Adipocyte (in vitro differentiated cells): ENCODE results near the gene SLC46A3.

ENCODE experiments used
- DNase-seq: peaks from one replicate; pipeline ENCODE4 v3.0.0-alpha.2; 2015; ENCODE audit warnings: low read depth
- H3K27me3 ChIP-seq: replicated peaks from 2 replicates; pipeline ENCODE4 v1.7.0; 2013; ENCODE audit warnings: mild to moderate bottlenecking, low read length, moderate library complexity; ENCODE audit not compliant: control insufficient read depth, insufficient read depth
- H3K36me3 ChIP-seq: 2 replicates; pipeline ENCODE4 v1.7.0; 2013; ENCODE audit warnings: low read length, mild to moderate bottlenecking, moderate library complexity; ENCODE audit not compliant: control insufficient read depth, insufficient read depth, severe bottlenecking
- H3K4me1 ChIP-seq: 2 replicates; pipeline ENCODE4 v1.7.0; 2013; ENCODE audit warnings: mild to moderate bottlenecking, low read length, moderate library complexity; ENCODE audit not compliant: control insufficient read depth, insufficient read depth
- H3K4me3 ChIP-seq: 2 replicates; pipeline ENCODE4 v1.7.0; 2013; ENCODE audit warnings: mild to moderate bottlenecking, low read length, moderate library complexity
- H3K9ac ChIP-seq: 2 replicates; pipeline ENCODE4 v1.7.0; 2013; ENCODE audit warnings: mild to moderate bottlenecking, low read length, moderate library complexity
- H3K9me3 ChIP-seq: 2 replicates; pipeline ENCODE4 v1.7.0; 2013; ENCODE audit warnings: mild to moderate bottlenecking, low read length, moderate library complexity; ENCODE audit not compliant: control insufficient read depth

Gene SLC46A3, protein sequence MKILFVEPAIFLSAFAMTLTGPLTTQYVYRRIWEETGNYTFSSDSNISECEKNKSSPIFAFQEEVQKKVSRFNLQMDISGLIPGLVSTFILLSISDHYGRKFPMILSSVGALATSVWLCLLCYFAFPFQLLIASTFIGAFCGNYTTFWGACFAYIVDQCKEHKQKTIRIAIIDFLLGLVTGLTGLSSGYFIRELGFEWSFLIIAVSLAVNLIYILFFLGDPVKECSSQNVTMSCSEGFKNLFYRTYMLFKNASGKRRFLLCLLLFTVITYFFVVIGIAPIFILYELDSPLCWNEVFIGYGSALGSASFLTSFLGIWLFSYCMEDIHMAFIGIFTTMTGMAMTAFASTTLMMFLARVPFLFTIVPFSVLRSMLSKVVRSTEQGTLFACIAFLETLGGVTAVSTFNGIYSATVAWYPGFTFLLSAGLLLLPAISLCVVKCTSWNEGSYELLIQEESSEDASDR

DNA sequence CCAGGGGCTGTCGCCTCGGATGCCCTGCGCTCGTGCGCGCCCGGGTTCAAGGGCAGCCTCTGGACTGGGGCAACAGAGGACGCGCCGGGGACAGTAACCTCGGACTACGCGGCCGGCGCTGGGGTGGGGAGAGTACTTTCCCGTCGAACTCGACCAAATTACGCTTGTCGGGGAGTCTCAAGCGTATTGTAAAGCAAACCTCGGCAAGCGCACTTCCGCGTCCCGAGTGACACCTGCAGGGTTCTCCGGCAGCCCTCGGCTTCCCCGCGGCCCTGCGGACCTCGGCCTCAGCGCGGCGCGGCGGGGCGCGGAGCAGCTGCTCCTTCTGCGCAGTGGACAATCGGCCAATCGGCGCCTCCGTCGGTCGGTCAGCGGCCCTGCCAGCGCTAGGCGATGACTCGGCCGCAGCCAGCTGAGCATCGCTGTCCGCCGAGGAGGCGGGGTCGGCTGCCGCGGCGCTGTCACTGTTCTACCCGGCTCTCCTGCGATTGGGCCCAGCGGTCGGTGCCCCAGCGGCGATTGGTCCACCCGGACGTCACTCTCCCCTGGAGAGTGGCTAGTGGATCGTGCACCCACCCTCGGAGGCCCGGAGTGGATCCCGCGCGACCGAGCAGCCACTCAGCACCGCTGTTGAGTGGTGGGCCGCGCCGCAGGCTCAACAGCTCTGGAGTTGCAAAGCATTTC lies at the start of gene SLC46A3:
TSS of gene SLC46A3 (minus strand) at position 428 of the 684 bp plus-strand sequence. CDS start 972 bp downstream, outside the sequence.
- Histone ChIP-seq H3K4me1 (peaks cover 25% of the 10 kb centered on the region), H3K9ac (peak within 1 kb of the TSS; percentile 82), H3K9me3 (no peaks in the 10 kb centered on the region), H3K36me3 (no peaks in the 10 kb centered on the region), H3K4me3 (peak within 1 kb of the TSS; percentile 87), H3K27me3 (no peaks in the 10 kb centered on the region)
- peak; percentile 98 for DNase-seq

- no peaks in the 10 kb centered on the region for H3K36me3 ChIP-seq
- peaks cover 3% of the 10 kb centered on the region for H3K27me3 ChIP-seq
- no peak overlapping the region for H3K4me3 ChIP-seq
- peaks cover 9% of the 10 kb centered on the region for H3K4me1 ChIP-seq
- no peak overlapping the region for H3K9ac ChIP-seq
- DNase-seq = no peak
- H3K9me3 ChIP-seq = peaks cover 19% of the 10 kb centered on the region
These were observed 45.1 kb upstream of the SLC46A3 start for GRCh38 chr13:28763887-28764286.

GRCh38 chr13:28761586-28761985 lies 42.8 kb upstream of the SLC46A3 start:
- Histone ChIP-seq H3K4me1 (peaks cover 9% of the 10 kb centered on the region), H3K27me3 (peaks cover 3% of the 10 kb centered on the region), H3K9me3 (peaks cover 22% of the 10 kb centered on the region), H3K4me3 (no peak overlapping the region), H3K9ac (no peak overlapping the region), H3K36me3 (no peaks in the 10 kb centered on the region)
- no peak for DNase-seq

DNA sequence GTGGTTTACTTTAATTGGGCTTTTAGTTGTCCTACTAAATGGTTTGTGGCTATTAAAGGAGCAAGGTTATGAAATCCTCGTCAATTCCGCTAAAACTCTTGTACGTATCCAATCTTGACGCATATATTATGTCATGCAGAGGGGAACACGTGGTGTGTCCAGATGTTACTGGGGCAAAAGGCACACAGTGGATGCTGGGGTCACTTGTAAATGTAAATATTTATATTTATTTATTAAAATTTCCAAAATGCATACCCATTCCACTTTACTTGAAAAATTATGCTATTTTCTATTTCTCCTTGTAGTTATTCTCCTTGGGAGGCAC lies 36.7 kb upstream of the SLC46A3 start:
- Histone ChIP-seq H3K4me3 (no peak overlapping the region), H3K27me3 (no peaks in the 10 kb centered on the region), H3K9me3 (peaks cover 17% of the 10 kb centered on the region), H3K36me3 (no peaks in the 10 kb centered on the region), H3K9ac (no peak overlapping the region), H3K4me1 (peaks cover 24% of the 10 kb centered on the region)
- DNase-seq = no peak

DNA sequence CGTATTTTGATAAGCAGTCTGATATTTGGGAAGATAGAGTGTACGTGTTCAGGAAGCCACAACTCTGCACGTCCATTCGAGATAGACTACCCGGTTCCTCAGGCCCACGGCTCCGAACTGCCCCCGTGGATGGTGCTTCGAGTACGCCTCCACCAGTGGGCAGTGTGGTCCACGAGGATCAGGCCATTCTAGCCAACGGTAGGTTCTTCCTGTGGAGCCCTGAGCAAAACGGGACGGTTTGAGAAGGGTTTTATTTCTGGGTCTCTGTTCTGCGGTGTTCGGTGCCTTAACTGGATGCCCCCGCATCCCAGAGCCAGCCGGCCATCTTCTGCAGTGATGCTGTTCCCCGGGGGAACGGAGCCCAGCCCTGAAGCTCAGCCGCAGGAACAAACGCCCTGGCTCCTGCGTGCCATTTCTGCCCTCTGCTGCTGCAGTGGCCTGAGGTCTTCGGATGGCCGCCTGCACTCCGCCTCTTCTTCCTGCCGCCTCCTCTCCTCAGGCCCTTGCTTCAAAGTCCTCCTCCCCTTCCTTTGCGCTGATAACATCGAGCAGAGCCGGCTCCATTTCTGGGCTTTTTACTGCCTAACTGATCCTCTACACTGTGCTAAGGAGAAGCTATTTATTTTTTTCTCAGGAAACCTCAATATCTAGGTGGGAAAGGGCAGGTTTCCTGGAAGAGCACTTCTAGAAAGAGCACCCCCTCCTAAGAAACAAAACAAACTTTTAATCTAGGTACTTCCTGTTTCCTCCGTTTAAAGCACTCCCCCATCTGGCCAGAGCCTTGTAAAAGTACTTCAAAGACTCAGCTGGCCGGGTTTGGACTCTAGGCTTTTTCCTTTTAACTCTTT lies 36.2 kb upstream of the SLC46A3 start:
- no peaks in the 10 kb centered on the region for H3K36me3 ChIP-seq
- peaks cover 26% of the 10 kb centered on the region for H3K4me1 ChIP-seq
- no peak for DNase-seq
- no peaks in the 10 kb centered on the region for H3K27me3 ChIP-seq
- peaks cover 17% of the 10 kb centered on the region for H3K9me3 ChIP-seq
- peak overlapping the region; percentile 41 for H3K4me3 ChIP-seq
- H3K9ac ChIP-seq = no peak overlapping the region

GRCh38 chr13:28753946-28754345 lies 35.2 kb upstream of the SLC46A3 start:
- Histone ChIP-seq H3K4me1 (peaks cover 26% of the 10 kb centered on the region), H3K9ac (peak overlapping the region; percentile 71), H3K4me3 (no peak overlapping the region), H3K36me3 (no peaks in the 10 kb centered on the region), H3K27me3 (no peaks in the 10 kb centered on the region), H3K9me3 (peaks cover 11% of the 10 kb centered on the region)
- DNase-seq = no peak

GRCh38 chr13:28753208-28753892 lies 34.6 kb upstream of the SLC46A3 start:
- DNase-seq = peak; percentile 96
- peak overlapping the region; percentile 44 for H3K4me3 ChIP-seq
- peak overlapping the region; percentile 71 for H3K9ac ChIP-seq
- H3K9me3 ChIP-seq = peaks cover 5% of the 10 kb centered on the region
- no peaks in the 10 kb centered on the region for H3K36me3 ChIP-seq
- H3K27me3 ChIP-seq = no peaks in the 10 kb centered on the region
- H3K4me1 ChIP-seq = peaks cover 26% of the 10 kb centered on the region

- H3K4me3 ChIP-seq = no peak overlapping the region
- no peaks in the 10 kb centered on the region for H3K9me3 ChIP-seq
- no peaks in the 10 kb centered on the region for H3K27me3 ChIP-seq
- H3K36me3 ChIP-seq = no peaks in the 10 kb centered on the region
- no peak for DNase-seq
- H3K4me1 ChIP-seq = peaks cover 28% of the 10 kb centered on the region
- H3K9ac ChIP-seq = no peak overlapping the region
These were observed 32.6 kb upstream of the SLC46A3 start for GRCh38 chr13:28751175-28751960.

GRCh38 chr13:28750187-28751045 lies 31.6 kb upstream of the SLC46A3 start:
- no peak overlapping the region for H3K9ac ChIP-seq
- no peak for DNase-seq
- H3K9me3 ChIP-seq = no peaks in the 10 kb centered on the region
- no peak overlapping the region for H3K4me3 ChIP-seq
- no peaks in the 10 kb centered on the region for H3K27me3 ChIP-seq
- H3K4me1 ChIP-seq = peaks cover 28% of the 10 kb centered on the region
- no peaks in the 10 kb centered on the region for H3K36me3 ChIP-seq
